HepG2 (cell line): ENCODE data around the gene S1PR2. TPM values are rescaled to one million over a fixed set of nuclear protein-coding genes. Genes with fewer than 3 reads are reported as not detected.
A peak's percentile ranks its signal among the peaks of the same experiment; 100 is the strongest.

Source experiments
- E2F1 ChIP-seq: sonication (generic); formaldehyde crosslinking; IDR thresholded peaks from 2 replicates; pipeline ENCODE4 v1.5.0; 2020; ENCODE audit warnings: missing genetic modification reagents
- EEA1 ChIP-seq: sonication (generic); formaldehyde crosslinking; IDR thresholded peaks from 2 replicates; pipeline ENCODE4 v1.5.1; 2020; ENCODE audit warnings: mild to moderate bottlenecking, missing genetic modification reagents, borderline replicate concordance
- ETV5 ChIP-seq: IDR thresholded peaks from 2 replicates; pipeline ENCODE4 v1.6.1; 2018; ENCODE audit warnings: missing biosample characterization, missing genetic modification reagents, inconsistent platforms, borderline replicate concordance
- GZF1 ChIP-seq: sonication (generic); formaldehyde crosslinking; IDR thresholded peaks from 2 replicates; pipeline ENCODE4 v1.5.1; 2020; ENCODE audit warnings: mild to moderate bottlenecking, missing genetic modification reagents
- HDAC2 ChIP-seq: sonication (generic); formaldehyde crosslinking; IDR thresholded peaks from 2 replicates; pipeline ENCODE4 v1.4.0; 2020; ENCODE audit warnings: missing genetic modification reagents
- PITX1 ChIP-seq: sonication (generic); formaldehyde crosslinking; IDR thresholded peaks from 2 replicates; pipeline ENCODE4 v1.5.1; 2020; ENCODE audit warnings: mild to moderate bottlenecking, missing genetic modification reagents
- SMAD1 ChIP-seq: sonication (generic); formaldehyde crosslinking; IDR thresholded peaks from 2 replicates; pipeline ENCODE4 v1.4.0; 2020; ENCODE audit warnings: missing genetic modification reagents, low read depth, mild to moderate bottlenecking, borderline replicate concordance
- SOX13 ChIP-seq, 3 experiments: fragments of 450-650 bp in 1 of 3; sonication (generic) in 1 of 3; formaldehyde crosslinking in 1 of 3; IDR thresholded peaks in 2 of 3; conservative IDR thresholded peaks in 1 of 3; 2 replicates each; pipeline versions ENCODE4 v1.5.0 to v1.6.1; 2016 to 2020; ENCODE audit warnings: antibody characterized with exemption in 1 of 3, mild to moderate bottlenecking in 1 of 3, missing compliant biosample characterization in 1 of 3, missing genetic modification reagents in 1 of 3, moderate library complexity in 1 of 3
- TCF7L2 ChIP-seq: IDR thresholded peaks from 2 replicates; pipeline ENCODE4 v1.6.1; 2011; ENCODE audit warnings: mild to moderate bottlenecking, low read depth, low read length, moderate library complexity
- TRIM24 ChIP-seq: sonication (generic); formaldehyde crosslinking; IDR thresholded peaks from 2 replicates; pipeline ENCODE4 v1.8.0; 2022; ENCODE audit warnings: mild to moderate bottlenecking, missing genetic modification reagents
- WIZ ChIP-seq: sonication (generic); formaldehyde crosslinking; IDR thresholded peaks from 2 replicates; pipeline ENCODE4 v1.5.1; 2020; ENCODE audit warnings: mild to moderate bottlenecking, missing genetic modification reagents
- ZBTB43 ChIP-seq: sonication (generic); formaldehyde crosslinking; conservative IDR thresholded peaks from 2 replicates; pipeline ENCODE4 v1.4.0; 2020; ENCODE audit warnings: missing genetic modification reagents
- ZNF256 ChIP-seq: sonication (generic); formaldehyde crosslinking; conservative IDR thresholded peaks from 2 replicates; pipeline ENCODE4 v1.4.0; 2020; ENCODE audit warnings: missing genetic modification reagents
- ZNF331 ChIP-seq: sonication (generic); formaldehyde crosslinking; IDR thresholded peaks from 2 replicates; pipeline ENCODE4 v1.4.0; 2020; ENCODE audit warnings: missing genetic modification reagents
- ZNF468 ChIP-seq: sonication (generic); formaldehyde crosslinking; IDR thresholded peaks from 2 replicates; pipeline ENCODE4 v1.8.0; 2022; ENCODE audit warnings: mild to moderate bottlenecking, moderate library complexity, missing genetic modification reagents
- ZNF530 ChIP-seq: sonication (generic); formaldehyde crosslinking; IDR thresholded peaks from 2 replicates; pipeline ENCODE4 v1.5.0; 2020; ENCODE audit warnings: low read depth, mild to moderate bottlenecking, missing genetic modification reagents
- ZNF546 ChIP-seq: sonication (generic); formaldehyde crosslinking; conservative IDR thresholded peaks from 2 replicates; pipeline ENCODE4 v1.8.1; 2023; ENCODE audit warnings: mild to moderate bottlenecking, missing genetic modification reagents
- ZNF557 ChIP-seq: sonication (generic); formaldehyde crosslinking; IDR thresholded peaks from 2 replicates; pipeline ENCODE4 v1.4.0; 2020; ENCODE audit warnings: missing genetic modification reagents
- polyA plus RNA-seq, 8 experiments: library from polyadenylated mRNA; depleted of rRNA in 3 of 8; stranded (reverse) in 7 of 8; unstranded in 1 of 8; fragments of >200 nt; fragmentation: Illumina TruSeq in 4 of 8; extraction: Trizol in 4 of 8; gene quantifications; 2 replicates each; pipeline versions ENCODE4 v1.2.1 to v1.2.3, GENCODE V29; 2011 to 2016; ENCODE audit warnings: low read depth in 4 of 8, missing spikeins in 1 of 8, mixed read lengths in 1 of 8; ENCODE audit not compliant: insufficient read depth in 1 of 8
- total RNA-seq, 5 experiments: library from RNA; depleted of rRNA; stranded (reverse); fragments of >200 nt; fragmentation: Illumina TruSeq; extraction: Trizol; gene quantifications; 2 replicates each; pipeline ENCODE4 v1.2.3, GENCODE V29; 2016; ENCODE audit warnings: low read depth in 1 of 5
- TF ChIP-seq, protein P1 (sequence below): sonication (generic); formaldehyde crosslinking; IDR thresholded peaks from 2 replicates; pipeline ENCODE4 v1.9.0; 2022; ENCODE audit warnings: missing genetic modification reagents, mild to moderate bottlenecking, borderline replicate concordance
- TF ChIP-seq, protein P2 (sequence below): sonication (generic); formaldehyde crosslinking; IDR thresholded peaks from 2 replicates; pipeline ENCODE4 v1.9.0; 2021; ENCODE audit warnings: missing genetic modification reagents, borderline replicate concordance

The S1PR2 gene
- total and polyA plus RNA-seq, 2 of the 13 experiments (the other 11 are each of a cell fraction or from before 2014, with no cell fraction given) = 0.91 to 1.3 TPM

GRCh38 chr19:10194500-10195198, 36.5 kb downstream of the S1PR2 start, which contains the start of gene DNMT1 (continued):
- peak; percentile 88; the same call in 1 of the 2 replicates for TF ChIP-seq SMAD1
- no peak; the same call in 1 of the 2 replicates for TF ChIP-seq ZBTB43 (CRISPR knock-in tag)
- TF ChIP-seq ZNF331 (CRISPR knock-in tag) = 0 out of 2 replicates have a peak, but pooled peaks have one; percentile 28
- TF ChIP-seq HDAC2 (CRISPR knock-in tag) = peak; percentile 32; the same call in 1 of the 2 replicates
- peak; percentile 88; the same call in 1 of the 2 replicates for TF ChIP-seq EEA1 (CRISPR knock-in tag)
- TF ChIP-seq GZF1 (CRISPR knock-in tag) = 0 out of 2 replicates have a peak, but pooled peaks have one; percentile 34
- TF ChIP-seq E2F1 (CRISPR knock-in tag) = peak; percentile 98
- peak; percentile 59; the same call in 1 of the 2 replicates for TF ChIP-seq ZNF530 (CRISPR knock-in tag)
- 0 out of 2 replicates have a peak, but pooled peaks have one; percentile 53 for TF ChIP-seq ZNF256 (CRISPR knock-in tag)
- TF ChIP-seq WIZ = peak; percentile 79; the same call in 1 of the 2 replicates
- TF ChIP-seq, protein P1, sequence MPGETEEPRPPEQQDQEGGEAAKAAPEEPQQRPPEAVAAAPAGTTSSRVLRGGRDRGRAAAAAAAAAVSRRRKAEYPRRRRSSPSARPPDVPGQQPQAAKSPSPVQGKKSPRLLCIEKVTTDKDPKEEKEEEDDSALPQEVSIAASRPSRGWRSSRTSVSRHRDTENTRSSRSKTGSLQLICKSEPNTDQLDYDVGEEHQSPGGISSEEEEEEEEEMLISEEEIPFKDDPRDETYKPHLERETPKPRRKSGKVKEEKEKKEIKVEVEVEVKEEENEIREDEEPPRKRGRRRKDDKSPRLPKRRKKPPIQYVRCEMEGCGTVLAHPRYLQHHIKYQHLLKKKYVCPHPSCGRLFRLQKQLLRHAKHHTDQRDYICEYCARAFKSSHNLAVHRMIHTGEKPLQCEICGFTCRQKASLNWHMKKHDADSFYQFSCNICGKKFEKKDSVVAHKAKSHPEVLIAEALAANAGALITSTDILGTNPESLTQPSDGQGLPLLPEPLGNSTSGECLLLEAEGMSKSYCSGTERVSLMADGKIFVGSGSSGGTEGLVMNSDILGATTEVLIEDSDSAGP = peak; percentile 92; the same call in 1 of the 2 replicates
- peak; percentile 2; the same call in 1 of the 2 replicates for TF ChIP-seq ZNF557 (CRISPR knock-in tag)
- no peak for TF ChIP-seq SOX13 (IDR thresholded peaks at IDR 0.05)
- TF ChIP-seq SOX13 (CRISPR knock-in tag; conservative IDR thresholded peaks at IDR 0.05 in 1 of 2, IDR thresholded peaks at IDR 0.05 in 1 of 2) = peak in 1 of 2 experiments; percentile 40; a peak in 2 of 4 replicates
- TF ChIP-seq PITX1 (CRISPR knock-in tag) = 0 out of 2 replicates have a peak, but pooled peaks have one; percentile 59
- TF ChIP-seq ETV5 (CRISPR knock-in tag) = peak; percentile 38; the same call in 1 of the 2 replicates
- TF ChIP-seq TCF7L2 = no peak
- TF ChIP-seq TRIM24 (CRISPR knock-in tag) = no peak
- no peak for TF ChIP-seq ZNF468 (CRISPR knock-in tag)
- TF ChIP-seq, protein P2, sequence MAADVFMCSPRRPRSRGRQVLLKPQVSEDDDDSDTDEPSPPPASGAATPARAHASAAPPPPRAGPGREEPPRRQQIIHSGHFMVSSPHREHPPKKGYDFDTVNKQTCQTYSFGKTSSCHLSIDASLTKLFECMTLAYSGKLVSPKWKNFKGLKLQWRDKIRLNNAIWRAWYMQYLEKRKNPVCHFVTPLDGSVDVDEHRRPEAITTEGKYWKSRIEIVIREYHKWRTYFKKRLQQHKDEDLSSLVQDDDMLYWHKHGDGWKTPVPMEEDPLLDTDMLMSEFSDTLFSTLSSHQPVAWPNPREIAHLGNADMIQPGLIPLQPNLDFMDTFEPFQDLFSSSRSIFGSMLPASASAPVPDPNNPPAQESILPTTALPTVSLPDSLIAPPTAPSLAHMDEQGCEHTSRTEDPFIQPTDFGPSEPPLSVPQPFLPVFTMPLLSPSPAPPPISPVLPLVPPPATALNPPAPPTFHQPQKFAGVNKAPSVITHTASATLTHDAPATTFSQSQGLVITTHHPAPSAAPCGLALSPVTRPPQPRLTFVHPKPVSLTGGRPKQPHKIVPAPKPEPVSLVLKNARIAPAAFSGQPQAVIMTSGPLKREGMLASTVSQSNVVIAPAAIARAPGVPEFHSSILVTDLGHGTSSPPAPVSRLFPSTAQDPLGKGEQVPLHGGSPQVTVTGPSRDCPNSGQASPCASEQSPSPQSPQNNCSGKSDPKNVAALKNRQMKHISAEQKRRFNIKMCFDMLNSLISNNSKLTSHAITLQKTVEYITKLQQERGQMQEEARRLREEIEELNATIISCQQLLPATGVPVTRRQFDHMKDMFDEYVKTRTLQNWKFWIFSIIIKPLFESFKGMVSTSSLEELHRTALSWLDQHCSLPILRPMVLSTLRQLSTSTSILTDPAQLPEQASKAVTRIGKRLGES (CRISPR knock-in tag) = no peak
- peak; percentile 98 for TF ChIP-seq ZNF546
